Stomach (tissue), 9 donors: ENCODE measurements around the gene CCDC137. TPM values are rescaled to one million over a fixed set of nuclear protein-coding genes. Genes with fewer than 3 reads are reported as not detected.

Source experiments
- DNase-seq, 2 donors: peaks; one replicate each; pipeline versions ENCODE4 v3.0.0 to v3.0.0-alpha.2; 2013 to 2019
- H3K27ac ChIP-seq, 5 donors: fragments of 200-600 bp in 4 of 5; sonication (generic) in 4 of 5; one replicate each; pipeline ENCODE4 v1.5.1; 2013 to 2019; ENCODE audit warnings: mild to moderate bottlenecking in 1 of 5, moderate library complexity in 1 of 5
- H3K27me3 ChIP-seq, 3 donors: fragments of 200-600 bp; sonication (generic); one replicate each; pipeline ENCODE4 v1.5.1; 2017 to 2019; ENCODE audit warnings: mixed run types in 1 of 3
- H3K36me3 ChIP-seq, 4 donors: fragments of 200-600 bp; sonication (generic); 1 replicate in 3 of 4; 2 replicates in 1 of 4; pipeline ENCODE4 v1.5.1; 2016 to 2019
- H3K4me1 ChIP-seq, 4 donors: fragments of 200-600 bp; sonication (generic); one replicate each; pipeline ENCODE4 v1.5.1; 2016 to 2019
- H3K4me3 ChIP-seq, 4 donors: fragments of 200-600 bp; sonication (generic) in 3 of 4; one replicate each; pipeline ENCODE4 v1.5.1; 2016 to 2019; ENCODE audit warnings: mild to moderate bottlenecking in 1 of 4
- H3K9me3 ChIP-seq, 4 donors: fragments of 200-600 bp; sonication (generic); one replicate each; pipeline ENCODE4 v1.5.1; 2016 to 2019
- EP300 ChIP-seq: sonication (generic); formaldehyde crosslinking; IDR thresholded peaks from one replicate; pipeline ENCODE4 v1.6.1; 2017; ENCODE audit warnings: antibody characterized with exemption
- POLR2A ChIP-seq, 4 donors: fragments of 450-650 bp; IDR thresholded peaks; one replicate each; pipeline ENCODE4 v1.6.1; 2016; ENCODE audit warnings: antibody characterized with exemption in 4 of 4, control low read depth in 2 of 4, mild to moderate bottlenecking in 1 of 4, moderate library complexity in 1 of 4
- POLR2AphosphoS5 ChIP-seq, 3 donors: sonication (generic); formaldehyde crosslinking; IDR thresholded peaks; one replicate each; pipeline ENCODE4 v1.6.1; 2016; ENCODE audit warnings: antibody characterized with exemption in 3 of 3
- WGBS, 5 donors: extraction: QIAGEN DNeasy Blood & Tissue Kit in 3 of 5; methylation state at CpG; one replicate each; pipeline versions ENCODE4 v1.1.5 to v1.1.7; 2013 to 2018; 5-methylcytosine and 5-hydroxymethylcytosine counted together
- intact Hi-C: fragments of 100-400 bp; cut with DNase I; formaldehyde crosslinking; loops from one replicate; pipeline ENCODE4 v1.15.1; 2023; ENCODE audit warnings: low total_unique reads
- polyA plus RNA-seq, 3 donors: library from polyadenylated mRNA; stranded (reverse); fragments of 200-250 nt; gene quantifications; one replicate each; pipeline ENCODE4 v1.2.3, GENCODE V29; 2013
- total RNA-seq, 5 donors: library from RNA; depleted of rRNA; stranded (reverse); fragments of >200 nt; gene quantifications; one replicate each; pipeline versions ENCODE4 v1.1.0 to v1.2.3, GENCODE V29; 2014 to 2016
- TF ChIP-seq, protein P1 (sequence below), 7 experiments: fragments of 450-650 bp in 4 of 7; fragments of 200-600 bp in 3 of 7; sonication (generic) in 3 of 7; IDR thresholded peaks; one replicate each; pipeline ENCODE4 v1.5.1; 2016 to 2019; ENCODE audit warnings: antibody characterized with exemption in 7 of 7, control low read depth in 2 of 7, mild to moderate bottlenecking in 1 of 7
- donor health status: healthy with polysubstance abuse.
- donor health status: Bipolar disorder and iron deficiency.
- donor health status: healthy.

The CCDC137 gene
- total and polyA plus RNA-seq, 8 donors, result 0.58 to 279 (median 19.6) TPM

DNA sequence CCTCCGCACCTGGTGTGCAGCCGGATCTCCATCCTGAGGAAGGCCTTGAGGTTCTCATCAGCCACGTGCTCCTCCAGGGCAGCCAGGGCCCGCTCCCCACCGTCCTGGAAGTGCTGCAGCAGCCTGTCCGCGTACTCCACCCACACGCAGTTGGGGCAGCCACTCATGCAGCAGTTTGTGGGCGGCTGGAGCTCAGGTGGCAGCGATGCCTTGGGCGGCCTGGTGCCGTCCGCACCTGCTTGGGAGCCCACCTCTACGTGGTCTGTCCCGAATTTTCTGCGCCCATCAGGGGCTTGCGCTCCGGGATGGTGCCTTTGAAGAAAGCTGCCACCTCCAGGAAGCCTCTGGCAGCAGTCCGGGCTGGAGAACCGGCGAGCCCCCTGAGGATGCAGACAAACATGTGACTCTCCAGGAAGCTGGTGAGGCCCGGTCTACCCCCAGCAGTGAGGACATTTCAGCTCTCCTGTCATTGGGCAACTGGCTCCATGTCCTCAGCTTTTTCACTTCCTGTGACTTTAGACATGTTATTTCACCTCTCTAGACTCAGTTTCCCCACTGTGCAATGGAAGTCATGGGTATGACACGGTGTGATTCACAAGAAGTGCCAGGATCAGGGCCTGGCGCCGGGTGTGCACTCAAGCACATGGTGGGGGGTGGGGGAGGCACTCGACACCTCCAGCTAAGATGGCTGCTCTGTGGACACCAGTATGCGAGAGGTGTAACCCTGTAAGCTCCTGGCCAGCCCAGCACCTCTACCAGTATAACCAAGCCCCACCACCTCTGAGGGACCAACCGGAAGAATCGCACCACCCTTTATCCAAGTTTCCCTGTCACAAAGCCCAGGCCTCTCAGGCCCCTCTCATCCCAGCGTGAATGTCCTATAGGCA lies 1.1 kb upstream of the CCDC137 start:
- Histone ChIP-seq H3K9me3 (no peaks in the 10 kb centered on the region), H3K4me3 (peak overlapping the region; percentile 82 to 99 (median 91)), H3K36me3 (peaks cover 5 to 38% (median 33%) of the 10 kb centered on the region in 4 donors), H3K27me3 (no peaks in the 10 kb centered on the region), H3K27ac (peak overlapping the region; percentile 91 to 97 (median 91)), H3K4me1 (peaks cover 20 to 49% (median 39%) of the 10 kb centered on the region in 4 donors)
- WGBS, 5 donors, result 47 to 64% (median 59%) methylated on average over 20 to 30 of the region's 30 CpGs
- DNase-seq, result peak in 1 of 2 donors; percentile 60
- no peak for TF ChIP-seq POLR2A (IDR thresholded peaks at IDR 0.05)
- TF ChIP-seq, protein P1, sequence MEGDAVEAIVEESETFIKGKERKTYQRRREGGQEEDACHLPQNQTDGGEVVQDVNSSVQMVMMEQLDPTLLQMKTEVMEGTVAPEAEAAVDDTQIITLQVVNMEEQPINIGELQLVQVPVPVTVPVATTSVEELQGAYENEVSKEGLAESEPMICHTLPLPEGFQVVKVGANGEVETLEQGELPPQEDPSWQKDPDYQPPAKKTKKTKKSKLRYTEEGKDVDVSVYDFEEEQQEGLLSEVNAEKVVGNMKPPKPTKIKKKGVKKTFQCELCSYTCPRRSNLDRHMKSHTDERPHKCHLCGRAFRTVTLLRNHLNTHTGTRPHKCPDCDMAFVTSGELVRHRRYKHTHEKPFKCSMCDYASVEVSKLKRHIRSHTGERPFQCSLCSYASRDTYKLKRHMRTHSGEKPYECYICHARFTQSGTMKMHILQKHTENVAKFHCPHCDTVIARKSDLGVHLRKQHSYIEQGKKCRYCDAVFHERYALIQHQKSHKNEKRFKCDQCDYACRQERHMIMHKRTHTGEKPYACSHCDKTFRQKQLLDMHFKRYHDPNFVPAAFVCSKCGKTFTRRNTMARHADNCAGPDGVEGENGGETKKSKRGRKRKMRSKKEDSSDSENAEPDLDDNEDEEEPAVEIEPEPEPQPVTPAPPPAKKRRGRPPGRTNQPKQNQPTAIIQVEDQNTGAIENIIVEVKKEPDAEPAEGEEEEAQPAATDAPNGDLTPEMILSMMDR (IDR thresholded peaks at IDR 0.05), result no peak
- TF ChIP-seq POLR2AphosphoS5 (IDR thresholded peaks at IDR 0.05), result no peak
- no peak for TF ChIP-seq EP300
- intact Hi-C loops, result no loop called here

DNA sequence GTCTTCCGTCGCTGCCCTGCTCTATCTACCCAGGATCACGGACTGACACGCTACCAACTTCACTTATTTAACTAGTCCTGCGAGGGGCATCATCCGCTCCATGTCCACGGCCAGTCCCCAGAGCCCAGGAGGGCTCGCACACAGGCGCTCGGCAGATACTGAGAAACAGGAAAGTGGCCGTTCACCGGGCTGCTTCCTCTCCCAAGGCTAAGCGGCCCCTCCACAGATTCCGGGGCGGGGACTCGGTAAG lies 520 bp upstream of the CCDC137 start:
- no peak for DNase-seq
- TF ChIP-seq EP300 (no peak), POLR2AphosphoS5 (IDR thresholded peaks at IDR 0.05) (no peak), POLR2A (IDR thresholded peaks at IDR 0.05) (no peak)
- TF ChIP-seq, protein P1 (IDR thresholded peaks at IDR 0.05), result no peak
- H3K9me3 ChIP-seq, result no peaks in the 10 kb centered on the region
- H3K27ac ChIP-seq, result peak overlapping the region; percentile 91 to 97 (median 91)
- peaks cover 20 to 49% (median 36%) of the 10 kb centered on the region in 4 donors for H3K4me1 ChIP-seq
- no peaks in the 10 kb centered on the region for H3K27me3 ChIP-seq
- peaks cover 8 to 44% (median 39%) of the 10 kb centered on the region in 4 donors for H3K36me3 ChIP-seq
- H3K4me3 ChIP-seq, result peak overlapping the region; percentile 82 to 99 (median 91)
- intact Hi-C loops, result no loop called here
- WGBS, 5 donors, result 0 to 1% (median 0%) methylated on average over 4 to 16 of the region's 16 CpGs

GRCh38 chr17:81667754-81668153 lies 1.2 kb downstream of the CCDC137 start:
- H3K36me3 ChIP-seq, result peaks cover 25 to 61% (median 57%) of the 10 kb centered on the region in 4 donors

DNA sequence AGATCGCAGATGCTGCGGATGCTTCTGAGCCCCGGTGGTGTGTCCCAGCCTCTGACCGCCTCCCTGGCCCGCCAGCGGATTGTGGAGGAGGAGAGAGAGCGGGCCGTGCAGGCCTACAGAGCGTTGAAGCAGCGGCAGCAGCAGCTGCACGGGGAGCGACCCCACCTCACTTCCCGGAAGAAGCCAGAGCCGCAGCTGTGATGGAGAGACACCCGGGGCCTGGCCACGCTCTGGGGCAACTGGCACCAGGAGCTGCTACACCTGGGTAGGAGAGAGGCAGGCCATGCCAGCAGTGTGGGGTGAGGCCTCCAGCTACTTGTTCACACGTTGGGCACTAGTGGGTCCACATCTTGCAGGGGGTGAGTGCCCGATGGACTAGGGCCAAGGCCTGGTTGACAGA lies 6.0 kb downstream of the CCDC137 start:
- H3K36me3 ChIP-seq, result peaks cover 33 to 73% (median 65%) of the 10 kb centered on the region in 4 donors
- H3K9me3 ChIP-seq, result no peaks in the 10 kb centered on the region
- no peak for DNase-seq
- H3K27ac ChIP-seq, result no peak overlapping the region
- peaks cover 7 to 22% (median 13%) of the 10 kb centered on the region in 4 donors for H3K4me1 ChIP-seq
- WGBS, 5 donors, result 79 to 89% (median 88%) methylated on average over 16 to 18 of the region's 18 CpGs
- no peak overlapping the region for H3K4me3 ChIP-seq
- no peak for TF ChIP-seq POLR2AphosphoS5 (IDR thresholded peaks at IDR 0.05)
- no peak for TF ChIP-seq POLR2A (IDR thresholded peaks at IDR 0.05)
- TF ChIP-seq EP300, result no peak
- TF ChIP-seq, protein P1 (IDR thresholded peaks at IDR 0.05), result no peak
- H3K27me3 ChIP-seq, result no peaks in the 10 kb centered on the region
- intact Hi-C loops, result no loop called here

More at GRCh38 chr17:81667754-81668153, 1.2 kb downstream of the CCDC137 start:
- no peak for DNase-seq
- Histone ChIP-seq H3K27ac (peak overlapping the region in 1 of 5 donors; percentile 97), H3K27me3 (no peaks in the 10 kb centered on the region), H3K4me3 (peak overlapping the region in 3 of 4 donors; percentile 82 to 99 (median 98)), H3K4me1 (peaks cover 20 to 49% (median 35%) of the 10 kb centered on the region in 4 donors), H3K9me3 (no peaks in the 10 kb centered on the region)
- intact Hi-C loops, result no loop called here
- TF ChIP-seq POLR2AphosphoS5 (IDR thresholded peaks at IDR 0.05) (no peak), EP300 (no peak), POLR2A (IDR thresholded peaks at IDR 0.05) (no peak)
- TF ChIP-seq, protein P1 (IDR thresholded peaks at IDR 0.05), result no peak
- WGBS, 5 donors, result 83 to 88% (median 85%) methylated on average over 18 of the region's 18 CpGs
